ENCODE measurements around the gene NFKBIE.
"Not testable (repeated sequence)": the region's sequence is repeated elsewhere in the genome, so short reads cannot be mapped to it uniquely, and the experiment has no call there.

Gene NFKBIE, protein sequence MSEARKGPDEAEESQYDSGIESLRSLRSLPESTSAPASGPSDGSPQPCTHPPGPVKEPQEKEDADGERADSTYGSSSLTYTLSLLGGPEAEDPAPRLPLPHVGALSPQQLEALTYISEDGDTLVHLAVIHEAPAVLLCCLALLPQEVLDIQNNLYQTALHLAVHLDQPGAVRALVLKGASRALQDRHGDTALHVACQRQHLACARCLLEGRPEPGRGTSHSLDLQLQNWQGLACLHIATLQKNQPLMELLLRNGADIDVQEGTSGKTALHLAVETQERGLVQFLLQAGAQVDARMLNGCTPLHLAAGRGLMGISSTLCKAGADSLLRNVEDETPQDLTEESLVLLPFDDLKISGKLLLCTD

GRCh38 chr6:44265007-44265721 lies at the start of gene NFKBIE:
Gene NFKBIE, minus strand, starts transcription at chr6:44265551. Its CDS starts 205 bp downstream, at chr6:44265346.
- peak; percentile 88 for DNase-seq
- in situ Hi-C loops (cut with HindIII; ENCODE audit: low pct_ligation_motif_present, low pct_unique_long_range_greater_than_20kb, low sequenced_read_pairs): no loop called here

- in situ Hi-C loops (cut with HindIII; ENCODE audit: low pct_ligation_motif_present, low pct_unique_long_range_greater_than_20kb, low sequenced_read_pairs); DNase-seq: not testable (repeated sequence)
These were observed 49.3 kb upstream of the NFKBIE start for GRCh38 chr6:44314657-44315056.

DNA sequence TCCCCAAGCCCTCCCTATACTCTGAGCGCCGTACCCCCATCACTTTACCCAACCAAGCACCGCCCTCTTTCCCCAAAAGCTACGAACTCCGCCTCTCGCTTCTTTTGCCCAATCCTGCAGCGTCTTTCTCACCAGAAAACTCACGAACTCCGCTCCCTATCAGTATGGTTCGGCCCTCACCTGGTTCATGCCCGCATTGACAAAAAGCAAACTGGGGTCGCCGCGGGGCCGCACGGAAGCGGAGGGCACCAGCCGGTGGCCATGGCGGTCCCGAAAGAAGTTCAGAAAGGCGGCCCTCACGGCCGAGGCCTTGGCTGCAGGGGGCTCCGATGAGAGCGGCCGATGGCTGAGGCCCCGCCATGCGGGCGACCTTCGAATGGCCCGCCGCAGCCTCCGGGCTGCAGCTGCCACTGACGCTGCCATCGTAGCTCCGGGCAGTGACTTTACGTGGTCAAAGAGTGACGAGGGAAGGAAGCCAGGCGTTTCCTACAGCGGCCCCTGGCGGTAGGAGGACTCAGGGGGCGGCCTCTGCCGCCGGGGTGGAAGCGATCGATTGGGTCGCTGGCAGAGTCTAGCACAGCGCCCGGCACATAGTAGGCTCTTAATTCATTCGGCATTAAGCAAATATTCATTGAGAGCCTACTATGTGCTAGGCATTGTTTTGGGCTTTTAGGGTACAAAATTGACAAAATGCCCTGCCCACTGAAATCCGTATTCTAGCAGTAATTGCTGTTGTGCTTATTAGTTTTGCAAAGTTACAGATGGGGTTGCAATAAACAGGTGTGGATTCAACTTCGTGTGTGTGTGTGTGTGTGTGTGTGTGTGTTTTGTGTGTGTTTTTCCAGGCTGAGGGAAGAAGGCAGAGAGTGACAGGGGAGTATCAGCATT lies 47.8 kb upstream of the NFKBIE start, which contains the start of gene AARS2:
Gene AARS2, minus strand, starts transcription at position 447 of the 888 bp plus-strand sequence. Its CDS starts 24 bp downstream, at position 423.
- peak; percentile 81 for DNase-seq
- in situ Hi-C loops (cut with HindIII; ENCODE audit: low pct_ligation_motif_present, low pct_unique_long_range_greater_than_20kb, low sequenced_read_pairs): no loop called here

- in situ Hi-C loops (cut with HindIII; ENCODE audit: low pct_ligation_motif_present, low pct_unique_long_range_greater_than_20kb, low sequenced_read_pairs): no loop called here
- DNase-seq: no peak
These were observed 46.4 kb upstream of the NFKBIE start for GRCh38 chr6:44311767-44312166.

DNA sequence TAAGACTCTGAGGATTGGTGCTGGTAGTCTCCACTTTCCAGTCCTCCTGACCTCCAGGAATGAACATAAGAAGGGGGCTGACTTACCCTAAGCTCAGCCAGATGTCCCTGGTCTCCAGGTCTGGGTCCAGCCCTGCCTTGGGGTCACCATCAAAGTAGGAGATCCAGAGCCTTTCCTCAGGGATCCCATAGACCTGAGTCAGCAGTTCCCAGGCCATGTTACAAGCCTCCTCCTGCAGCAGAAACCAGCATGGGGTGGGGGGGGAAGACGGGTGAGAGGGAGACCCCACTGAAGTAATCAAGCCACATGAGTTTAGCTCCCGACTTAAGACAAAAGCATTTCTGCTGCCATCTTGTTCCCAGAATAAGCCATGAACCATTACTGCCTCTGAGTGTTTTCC lies 46.0 kb upstream of the NFKBIE start:
- in situ Hi-C loops (cut with HindIII; ENCODE audit: low pct_ligation_motif_present, low pct_unique_long_range_greater_than_20kb, low sequenced_read_pairs): no loop called here
- DNase-seq: no peak

DNA sequence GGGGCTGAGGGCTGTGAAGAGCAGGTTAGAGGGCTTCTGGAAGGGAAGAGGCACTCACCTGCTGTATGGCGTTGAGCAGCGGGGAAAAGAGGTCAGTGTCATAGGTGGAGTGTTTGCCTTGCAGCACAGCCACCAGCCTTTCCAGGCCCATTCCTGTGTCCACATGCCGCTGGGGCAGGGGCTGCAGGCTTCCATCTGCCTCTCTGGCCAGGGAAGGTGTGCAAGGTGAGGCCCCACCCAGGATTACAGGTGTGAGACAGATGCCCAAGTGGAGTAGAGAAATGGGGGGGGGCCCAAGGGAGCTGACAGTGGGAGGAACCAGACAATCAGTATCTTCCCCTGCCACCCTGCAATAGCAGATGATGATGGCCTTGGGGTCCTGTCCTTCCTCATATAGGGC lies 44.9 kb upstream of the NFKBIE start:
- DNase-seq: no peak
- in situ Hi-C loops (cut with HindIII; ENCODE audit: low pct_ligation_motif_present, low pct_unique_long_range_greater_than_20kb, low sequenced_read_pairs): no loop called here

- in situ Hi-C loops (cut with HindIII; ENCODE audit: low pct_ligation_motif_present, low pct_unique_long_range_greater_than_20kb, low sequenced_read_pairs): no loop called here
- DNase-seq: no peak
These were observed 44.3 kb upstream of the NFKBIE start for GRCh38 chr6:44309631-44310030.

DNA sequence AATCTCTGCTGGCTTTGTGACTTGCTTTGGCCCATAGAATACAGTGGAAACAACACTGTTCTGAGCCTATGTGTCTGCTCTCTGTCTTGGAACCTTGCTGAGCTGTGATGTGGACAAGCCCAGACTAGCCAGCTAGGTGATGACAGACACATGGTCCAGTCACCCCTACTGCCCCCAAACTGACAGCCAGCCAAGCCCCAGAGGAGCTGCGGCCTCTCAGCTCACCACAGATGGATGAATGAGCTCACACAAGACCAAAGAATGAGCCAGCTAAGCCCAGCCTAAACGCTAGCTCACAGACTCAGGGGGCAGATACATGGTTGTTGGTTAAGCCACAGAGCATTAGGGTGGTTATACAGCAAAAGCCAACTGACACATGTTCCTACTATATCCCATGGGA lies 43.7 kb upstream of the NFKBIE start:
- in situ Hi-C loops (cut with HindIII; ENCODE audit: low pct_ligation_motif_present, low pct_unique_long_range_greater_than_20kb, low sequenced_read_pairs): no loop called here

DNA sequence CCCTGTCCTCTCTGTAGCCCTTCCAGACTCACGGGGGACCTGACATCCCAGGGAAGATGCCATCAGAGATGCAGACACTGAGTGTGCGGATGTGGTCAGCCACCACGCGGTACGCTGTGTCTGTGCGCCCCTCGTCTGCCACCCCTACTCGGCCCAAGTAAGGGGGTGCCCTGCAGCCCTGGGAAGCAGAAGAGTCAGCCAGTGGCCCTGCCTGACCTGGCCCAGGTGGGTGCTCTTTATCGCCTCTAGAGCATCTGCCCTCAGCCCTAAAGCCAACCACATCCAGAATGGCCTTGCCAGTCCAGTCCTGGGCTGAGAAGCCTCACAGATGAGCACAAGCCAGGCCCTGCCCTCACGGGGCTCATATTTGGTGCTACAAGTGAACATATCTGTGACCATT lies 41.9 kb upstream of the NFKBIE start:
- DNase-seq: no peak
- in situ Hi-C loops (cut with HindIII; ENCODE audit: low pct_ligation_motif_present, low pct_unique_long_range_greater_than_20kb, low sequenced_read_pairs): no loop called here

More for the DNA sequence above, 43.7 kb upstream of the NFKBIE start:
- no peak for DNase-seq

GRCh38 chr6:44306710-44307109 lies 41.4 kb upstream of the NFKBIE start:
- in situ Hi-C loops (cut with HindIII; ENCODE audit: low pct_ligation_motif_present, low pct_unique_long_range_greater_than_20kb, low sequenced_read_pairs): no loop called here
- no peak for DNase-seq

DNA sequence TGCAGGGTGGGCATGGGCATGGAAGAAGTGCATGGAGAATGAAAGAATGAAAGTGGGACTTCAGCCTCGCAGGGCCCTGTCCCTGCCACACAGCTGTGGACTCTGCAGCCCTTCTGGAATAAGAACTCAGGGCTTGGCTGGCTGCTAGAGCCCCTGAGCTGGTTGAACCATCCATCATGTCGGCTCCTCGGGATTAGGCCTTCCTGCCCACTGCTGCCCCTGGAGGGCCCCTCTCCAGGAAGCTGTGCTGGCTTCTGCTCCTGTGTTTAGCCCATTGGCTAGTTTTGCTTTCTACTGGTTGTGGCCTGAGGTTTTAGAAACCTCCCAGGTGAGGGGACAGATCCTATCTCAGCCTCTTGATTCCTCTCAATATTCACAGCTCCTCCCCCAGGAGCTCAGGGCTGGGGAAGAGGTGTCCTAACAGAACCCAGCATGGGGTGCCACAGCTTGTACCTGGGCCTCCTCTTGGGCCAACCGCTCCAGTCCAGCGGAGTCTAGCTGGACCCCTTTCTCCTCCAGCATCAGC lies 39.9 kb upstream of the NFKBIE start:
- in situ Hi-C loops (cut with HindIII; ENCODE audit: low pct_ligation_motif_present, low pct_unique_long_range_greater_than_20kb, low sequenced_read_pairs): no loop called here

GRCh38 chr6:44304282-44305199 lies 39.2 kb upstream of the NFKBIE start:
- DNase-seq: peak; percentile 40
- in situ Hi-C loops (cut with HindIII; ENCODE audit: low pct_ligation_motif_present, low pct_unique_long_range_greater_than_20kb, low sequenced_read_pairs): no loop called here

More for the DNA sequence above, 39.9 kb upstream of the NFKBIE start:
- no peak for DNase-seq

- in situ Hi-C loops (cut with HindIII; ENCODE audit: low pct_ligation_motif_present, low pct_unique_long_range_greater_than_20kb, low sequenced_read_pairs): no loop called here
- no peak for DNase-seq
These were observed 38.5 kb upstream of the NFKBIE start for GRCh38 chr6:44303842-44304241.

GRCh38 chr6:44302856-44303255 lies 37.5 kb upstream of the NFKBIE start:
- in situ Hi-C loops (cut with HindIII; ENCODE audit: low pct_ligation_motif_present, low pct_unique_long_range_greater_than_20kb, low sequenced_read_pairs): no loop called here
- DNase-seq: no peak

DNA sequence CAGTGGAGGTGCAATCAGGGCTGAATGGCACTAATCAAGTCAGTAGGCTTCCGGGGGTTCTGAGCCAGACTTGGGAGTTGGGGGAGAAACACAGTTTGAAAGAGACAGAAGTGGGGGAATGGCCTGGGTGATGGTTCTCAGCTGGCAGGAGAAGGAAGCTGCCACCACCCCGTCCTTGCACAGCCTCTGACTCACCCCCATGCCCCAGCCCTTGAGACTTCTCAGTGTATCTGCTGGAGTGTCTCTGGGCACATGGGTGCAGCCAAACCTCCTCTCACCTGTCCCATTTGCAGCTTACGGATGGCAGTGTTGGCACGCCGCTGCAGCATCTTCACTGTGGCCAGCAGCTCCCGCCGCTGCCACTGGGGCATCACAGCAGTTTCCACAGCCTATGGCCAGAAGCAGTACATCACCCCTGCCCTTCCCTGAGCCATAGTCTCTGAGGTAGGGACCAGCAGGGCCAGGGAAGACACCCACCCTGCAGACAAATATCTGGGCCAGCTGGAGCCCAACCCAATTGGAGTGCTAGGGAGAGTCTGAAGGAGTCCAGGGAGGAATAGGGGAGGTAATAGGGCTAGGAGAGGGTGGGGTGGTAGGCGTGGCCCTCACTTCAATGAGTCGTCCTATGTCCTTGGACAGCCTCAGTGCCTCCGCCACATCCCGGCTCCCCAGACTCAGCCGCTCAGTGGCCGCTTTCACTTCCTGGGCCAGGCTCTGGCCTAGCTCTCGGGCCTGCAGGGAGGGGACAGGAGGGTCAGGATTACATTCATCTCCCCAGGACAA lies 36.6 kb upstream of the NFKBIE start:
- no peak for DNase-seq
- in situ Hi-C loops (cut with HindIII; ENCODE audit: low pct_ligation_motif_present, low pct_unique_long_range_greater_than_20kb, low sequenced_read_pairs): no loop called here

GRCh38 chr6:44301106-44301505 lies 35.8 kb upstream of the NFKBIE start:
- in situ Hi-C loops (cut with HindIII; ENCODE audit: low pct_ligation_motif_present, low pct_unique_long_range_greater_than_20kb, low sequenced_read_pairs): no loop called here
- no peak for DNase-seq

GRCh38 chr6:44300292-44300823 lies 35.0 kb upstream of the NFKBIE start:
- in situ Hi-C loops (cut with HindIII; ENCODE audit: low pct_ligation_motif_present, low pct_unique_long_range_greater_than_20kb, low sequenced_read_pairs): no loop called here
- DNase-seq: no peak
